Muscle layer of colon (tissue), 2 donors: Measurements from ENCODE around the gene CLRN1.

ENCODE experiments used
- H3K27ac ChIP-seq: one replicate; pipeline ENCODE4 v1.7.0; 2013; ENCODE audit warnings: low read depth, mild to moderate bottlenecking, low read length, moderate library complexity
- H3K27me3 ChIP-seq, 2 donors: one replicate each; pipeline ENCODE4 v1.7.0; 2013; ENCODE audit warnings: low read length in 2 of 2, mild to moderate bottlenecking in 2 of 2; ENCODE audit not compliant: insufficient read depth in 2 of 2, control insufficient read depth in 1 of 2
- H3K36me3 ChIP-seq: one replicate; pipeline ENCODE4 v1.7.0; 2013; ENCODE audit warnings: mild to moderate bottlenecking, low read length; ENCODE audit not compliant: insufficient read depth
- H3K4me1 ChIP-seq: one replicate; pipeline ENCODE4 v1.7.0; 2013; ENCODE audit warnings: mild to moderate bottlenecking, low read length; ENCODE audit not compliant: insufficient read depth
- H3K4me3 ChIP-seq, 2 donors: one replicate each; pipeline ENCODE4 v1.7.0; 2013; ENCODE audit warnings: low read length in 2 of 2, low read depth in 1 of 2, mild to moderate bottlenecking in 1 of 2, moderate library complexity in 1 of 2
- H3K9ac ChIP-seq: one replicate; pipeline ENCODE4 v1.7.0; 2013; ENCODE audit warnings: low read length
- H3K9me3 ChIP-seq: one replicate; pipeline ENCODE4 v1.7.0; 2013; ENCODE audit warnings: mild to moderate bottlenecking, low read length
- donor health status: abdominal sarcoma.
- donor health status: Adenocarcinoma of cecum.

The CLRN1 gene

DNA sequence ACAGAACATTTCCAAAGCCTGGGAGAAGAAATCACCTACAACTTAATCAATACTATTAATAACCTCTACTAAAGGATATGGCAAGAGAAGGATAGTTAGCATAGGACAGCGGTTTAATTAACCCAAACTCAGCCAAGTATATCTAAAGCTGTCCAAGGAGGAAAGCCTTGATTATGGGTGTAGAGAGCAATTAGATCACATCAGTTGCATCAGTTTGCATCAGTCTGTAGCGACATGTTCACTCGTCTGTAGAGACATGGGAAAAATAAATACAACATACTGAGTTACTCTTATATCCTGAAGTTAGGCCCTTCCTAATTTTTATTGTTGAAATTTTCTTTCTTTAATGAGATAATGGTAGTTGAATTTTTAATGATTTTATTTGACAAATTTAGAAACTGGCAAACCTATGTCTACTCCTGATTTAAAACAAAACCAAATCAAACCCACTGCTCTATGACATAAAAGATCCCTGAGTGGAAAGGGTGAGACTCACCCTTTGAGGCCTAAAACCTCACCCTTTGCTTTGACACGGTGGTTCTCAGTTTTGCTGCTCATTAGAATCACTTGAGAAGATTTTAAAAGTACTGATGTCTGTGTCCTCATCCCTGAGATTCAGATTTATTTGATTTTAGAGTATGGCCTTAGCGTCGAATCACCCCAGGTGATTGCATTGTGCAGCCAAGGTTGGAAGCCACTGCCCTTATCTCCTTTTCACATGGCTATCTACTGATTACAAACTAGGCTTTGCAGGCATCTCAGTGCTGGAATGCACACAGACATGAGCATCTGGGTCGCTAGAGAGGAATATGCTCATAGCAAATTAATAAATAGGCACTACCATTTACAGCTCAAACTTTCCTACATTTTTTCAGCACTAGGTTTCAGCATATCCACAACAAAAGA is 2.8 kb upstream of the CLRN1 start:
- H3K4me1 ChIP-seq, result no peaks in the 10 kb centered on the region
- no peak overlapping the region for H3K4me3 ChIP-seq
- no peaks in the 10 kb centered on the region for H3K36me3 ChIP-seq
- no peak overlapping the region for H3K9ac ChIP-seq
- H3K27me3 ChIP-seq, result no peaks in the 10 kb centered on the region
- H3K27ac ChIP-seq, result no peak overlapping the region
- no peaks in the 10 kb centered on the region for H3K9me3 ChIP-seq

DNA sequence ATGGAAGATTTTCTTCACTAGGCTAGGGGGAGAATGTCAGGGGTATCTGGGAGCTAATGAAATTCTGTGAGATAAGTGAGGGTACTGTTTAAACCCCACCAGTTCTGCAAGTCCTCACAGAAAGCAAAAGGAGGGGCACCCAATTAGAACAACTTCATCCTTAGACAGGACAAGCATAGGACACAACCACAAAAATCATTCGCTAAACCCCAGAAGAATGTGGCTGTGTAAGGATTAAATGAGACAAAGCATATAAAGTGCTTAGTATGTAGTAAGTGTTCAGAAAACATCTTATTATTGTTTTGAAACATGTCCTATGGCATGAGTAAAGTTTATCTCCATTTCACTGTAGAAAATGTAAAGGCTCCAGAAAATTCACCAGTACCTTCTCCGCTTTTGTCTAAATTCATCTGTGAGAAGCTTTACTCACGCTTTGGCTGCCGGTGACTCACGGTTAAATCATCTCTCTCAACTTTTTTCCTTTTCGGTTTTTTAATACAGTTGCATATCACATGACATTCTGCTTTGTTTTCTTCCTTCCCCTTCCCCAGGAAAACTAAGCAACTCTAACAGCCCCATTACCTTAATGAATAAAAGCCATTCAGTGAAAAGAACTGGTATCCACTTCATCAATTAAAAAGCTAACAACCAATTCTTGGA is 1.7 kb downstream of the CLRN1 start:
- no peak overlapping the region for H3K9ac ChIP-seq
- no peaks in the 10 kb centered on the region for H3K4me1 ChIP-seq
- H3K27ac ChIP-seq, result no peak overlapping the region
- H3K4me3 ChIP-seq, result no peak overlapping the region
- H3K9me3 ChIP-seq, result no peaks in the 10 kb centered on the region
- H3K27me3 ChIP-seq, result no peaks in the 10 kb centered on the region
- H3K36me3 ChIP-seq, result no peaks in the 10 kb centered on the region

GRCh38 chr3:150968341-150969035 is 4.0 kb downstream of the CLRN1 start:
- no peaks in the 10 kb centered on the region for H3K27me3 ChIP-seq
- H3K27ac ChIP-seq, result no peak overlapping the region
- no peak overlapping the region for H3K4me3 ChIP-seq
- H3K4me1 ChIP-seq, result no peaks in the 10 kb centered on the region
- no peaks in the 10 kb centered on the region for H3K9me3 ChIP-seq
- H3K36me3 ChIP-seq, result no peaks in the 10 kb centered on the region
- no peak overlapping the region for H3K9ac ChIP-seq

GRCh38 chr3:150965436-150965835 is 7.1 kb downstream of the CLRN1 start:
- Histone ChIP-seq H3K27ac (no peak overlapping the region), H3K4me3 (no peak overlapping the region), H3K4me1 (no peaks in the 10 kb centered on the region), H3K9ac (no peak overlapping the region), H3K36me3 (no peaks in the 10 kb centered on the region), H3K27me3 (no peaks in the 10 kb centered on the region), H3K9me3 (no peaks in the 10 kb centered on the region)

- Histone ChIP-seq H3K4me3 (no peak overlapping the region), H3K27me3 (no peaks in the 10 kb centered on the region), H3K4me1 (no peaks in the 10 kb centered on the region), H3K36me3 (no peaks in the 10 kb centered on the region), H3K27ac (no peak overlapping the region), H3K9ac (no peak overlapping the region), H3K9me3 (no peaks in the 10 kb centered on the region)
Measured at GRCh38 chr3:150961949-150962348, 10.6 kb downstream of the CLRN1 start.

DNA sequence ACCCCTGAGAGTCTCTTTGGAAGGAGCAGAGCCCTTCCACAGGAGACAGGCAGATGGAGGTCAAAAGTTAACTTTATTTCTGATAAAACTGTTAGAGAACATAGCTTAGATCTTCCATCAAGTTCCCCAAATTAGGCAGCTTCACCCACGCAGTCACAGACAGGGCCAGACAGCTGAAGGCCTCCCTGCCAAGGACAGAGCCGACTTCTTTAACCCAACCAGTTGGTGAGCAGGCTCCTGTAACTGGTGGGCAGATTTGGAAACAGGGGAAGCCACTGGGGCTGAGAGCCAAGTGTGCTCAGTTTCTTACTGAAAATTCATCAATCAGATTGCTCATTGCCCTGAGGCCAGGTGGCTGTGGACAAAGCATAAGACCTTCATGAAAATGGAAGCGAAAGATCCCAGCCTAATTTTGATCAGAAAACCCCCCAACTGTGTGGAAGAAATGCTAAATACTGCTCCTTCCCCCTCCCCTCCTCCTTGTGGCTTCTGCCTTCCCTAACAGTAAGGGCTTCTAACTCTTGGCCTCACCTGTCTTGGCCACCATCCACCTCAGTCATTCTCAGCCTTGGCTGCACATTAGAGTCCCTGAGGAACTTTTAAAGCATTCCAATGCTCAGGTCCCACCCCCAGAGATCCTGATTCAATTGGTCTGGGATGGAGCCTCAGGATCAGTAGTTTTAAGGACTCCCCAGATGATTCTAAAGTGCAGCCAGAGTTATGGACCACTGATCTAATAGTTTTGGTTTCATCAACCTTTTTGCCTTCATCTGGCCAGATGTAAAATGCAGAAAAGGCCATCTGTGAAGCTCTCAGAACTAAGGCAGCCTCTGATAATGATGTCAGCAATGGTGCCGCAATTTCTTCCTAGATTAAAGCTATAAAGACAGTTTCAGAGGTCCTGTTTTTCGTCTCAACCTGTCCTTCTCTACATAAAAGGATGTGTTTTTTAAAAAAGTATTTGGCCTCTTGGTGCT is 11.5 kb downstream of the CLRN1 start:
- no peak overlapping the region for H3K27ac ChIP-seq
- no peaks in the 10 kb centered on the region for H3K36me3 ChIP-seq
- H3K9ac ChIP-seq, result no peak overlapping the region
- H3K9me3 ChIP-seq, result no peaks in the 10 kb centered on the region
- no peaks in the 10 kb centered on the region for H3K4me1 ChIP-seq
- no peak overlapping the region for H3K4me3 ChIP-seq
- H3K27me3 ChIP-seq, result no peaks in the 10 kb centered on the region

- Histone ChIP-seq H3K4me1 (no peaks in the 10 kb centered on the region), H3K9ac (no peak overlapping the region), H3K36me3 (no peaks in the 10 kb centered on the region), H3K4me3 (no peak overlapping the region), H3K27me3 (no peaks in the 10 kb centered on the region), H3K9me3 (no peaks in the 10 kb centered on the region), H3K27ac (no peak overlapping the region)
Measured at GRCh38 chr3:150958683-150959082, 13.8 kb downstream of the CLRN1 start.

DNA sequence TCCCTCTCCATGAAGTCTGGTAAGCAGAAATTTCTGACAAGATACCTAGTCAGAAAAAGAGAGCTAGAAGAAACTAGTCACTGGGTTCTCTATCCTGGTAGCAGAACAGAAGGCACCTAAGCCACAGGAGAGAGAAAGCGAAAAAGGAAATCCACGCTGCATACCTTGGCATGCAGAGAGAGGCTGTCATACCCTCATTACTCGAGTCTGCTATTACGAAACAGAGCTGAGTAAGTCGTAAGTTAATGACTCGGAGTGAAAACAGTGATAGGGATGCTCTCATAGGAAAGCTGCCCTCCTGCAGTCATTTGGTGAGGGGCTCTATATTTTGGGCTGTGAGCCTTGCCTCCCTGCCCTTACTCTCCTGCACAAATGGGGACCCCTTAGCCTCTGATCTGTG is 16.2 kb downstream of the CLRN1 start:
- Histone ChIP-seq H3K9me3 (no peaks in the 10 kb centered on the region), H3K4me3 (no peak overlapping the region), H3K27ac (no peak overlapping the region), H3K27me3 (no peaks in the 10 kb centered on the region), H3K9ac (no peak overlapping the region), H3K36me3 (no peaks in the 10 kb centered on the region), H3K4me1 (no peaks in the 10 kb centered on the region)

DNA sequence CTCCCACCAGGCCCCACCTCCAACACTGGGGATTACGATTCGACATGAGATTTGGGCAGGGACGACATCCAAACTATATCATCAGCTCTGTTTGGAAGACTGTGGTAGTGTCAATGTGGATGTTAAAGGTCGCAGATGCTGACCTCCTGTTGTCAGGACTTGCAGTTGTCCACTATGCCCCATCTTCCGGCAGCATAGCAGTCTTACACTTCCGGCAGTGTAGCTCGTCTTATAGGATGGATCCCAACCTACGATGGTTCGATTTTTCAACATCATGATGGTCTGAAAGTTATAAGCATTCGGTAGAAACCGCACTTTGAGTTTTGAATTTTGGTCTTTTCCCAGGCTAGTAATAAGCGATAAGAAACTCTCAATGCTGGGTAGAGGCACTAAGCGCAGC is 20.6 kb downstream of the CLRN1 start:
- Histone ChIP-seq H3K9ac (no peak overlapping the region), H3K36me3 (no peaks in the 10 kb centered on the region), H3K27me3 (no peaks in the 10 kb centered on the region), H3K9me3 (no peaks in the 10 kb centered on the region), H3K4me3 (no peak overlapping the region), H3K4me1 (no peaks in the 10 kb centered on the region), H3K27ac (no peak overlapping the region)

GRCh38 chr3:150945226-150946032 is 27.1 kb downstream of the CLRN1 start:
- peaks cover 0 to 4% of the 10 kb centered on the region in 2 donors for H3K27me3 ChIP-seq
- H3K9me3 ChIP-seq, result no peaks in the 10 kb centered on the region
- H3K4me1 ChIP-seq, result no peaks in the 10 kb centered on the region
- H3K9ac ChIP-seq, result no peak overlapping the region
- no peaks in the 10 kb centered on the region for H3K36me3 ChIP-seq
- no peak overlapping the region for H3K4me3 ChIP-seq
- H3K27ac ChIP-seq, result no peak overlapping the region
